Measurements from ENCODE around the gene CLOCK.

The CLOCK gene

DNA sequence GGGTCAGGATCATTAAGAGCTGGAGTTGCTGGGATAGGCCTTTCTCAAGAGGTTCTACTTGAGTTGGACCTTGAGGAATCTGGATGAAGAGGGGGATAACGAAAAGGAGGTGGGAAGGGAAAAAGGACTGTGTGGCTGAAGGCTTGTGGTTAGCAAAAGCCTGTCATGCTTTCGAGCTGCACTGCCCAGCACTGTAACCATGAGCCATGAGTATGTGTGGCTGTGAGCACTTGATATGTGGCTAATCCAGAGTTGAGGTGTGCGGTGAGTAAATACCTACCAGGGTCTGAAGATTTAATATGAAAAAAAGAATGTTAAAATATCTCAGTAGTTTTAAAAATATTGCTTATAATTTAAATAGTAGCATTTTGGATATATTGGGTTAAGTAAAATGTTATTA, 139.6 kb downstream of the CLOCK start:
- no peak for DNase-seq

DNA sequence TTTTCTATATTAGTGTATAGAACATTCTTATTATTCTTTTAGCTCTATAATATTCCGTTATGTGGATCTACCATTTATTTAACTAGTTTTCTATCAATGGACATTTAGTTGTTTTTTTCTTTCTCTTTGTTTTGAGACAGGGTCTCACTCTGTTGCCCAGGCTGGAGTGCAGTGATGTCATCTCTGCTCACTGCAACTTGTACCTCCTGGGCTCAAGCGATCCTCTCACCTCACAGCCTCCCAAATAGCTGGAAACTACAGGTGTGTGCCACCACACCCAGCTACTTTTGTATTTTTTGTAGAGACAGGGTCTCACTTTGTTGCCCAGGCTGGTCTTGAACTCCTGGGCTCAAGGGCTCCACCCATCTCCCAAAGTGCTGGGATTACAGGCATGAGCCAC, 140.2 kb downstream of the CLOCK start:
- no peak for DNase-seq

DNA sequence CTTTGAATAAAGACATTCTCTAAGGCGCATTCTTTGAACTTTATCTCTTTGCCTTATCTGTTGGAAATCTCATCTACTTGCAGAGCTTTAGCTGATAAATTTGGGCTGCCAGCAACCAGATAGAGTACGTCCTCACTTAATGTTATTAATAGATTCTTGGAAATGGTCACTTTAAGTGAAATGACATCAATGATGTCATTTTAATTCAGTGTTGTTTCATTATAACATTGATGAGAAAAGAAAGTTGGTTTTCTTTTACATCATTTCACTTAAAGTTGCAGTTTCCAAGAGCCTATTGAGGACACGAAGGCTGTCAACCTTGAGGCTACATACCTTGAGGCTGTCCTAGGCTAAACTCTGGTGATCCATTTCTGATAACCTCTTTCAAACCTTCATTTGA, 141.6 kb downstream of the CLOCK start:
- no peak for DNase-seq

DNA sequence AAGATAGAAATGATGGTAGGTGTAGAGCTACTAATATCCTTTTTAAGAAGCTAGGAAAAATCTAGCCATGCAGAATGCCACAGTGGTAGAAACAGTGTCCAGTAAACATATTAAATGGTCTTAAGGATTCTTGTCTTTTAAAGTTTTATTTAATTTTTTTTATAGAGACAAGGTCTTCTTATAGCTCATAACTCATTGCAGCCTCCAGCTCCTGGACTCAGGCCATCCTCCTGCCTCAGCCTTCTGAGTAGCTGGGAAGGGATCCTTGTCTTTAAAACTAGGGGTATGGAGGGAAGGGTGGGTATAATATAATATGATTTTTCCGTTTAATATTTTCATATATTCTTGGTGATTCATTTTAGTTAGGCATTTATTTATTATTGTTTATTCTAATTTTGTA, 147.1 kb downstream of the CLOCK start:
- DNase-seq, result no peak

DNA sequence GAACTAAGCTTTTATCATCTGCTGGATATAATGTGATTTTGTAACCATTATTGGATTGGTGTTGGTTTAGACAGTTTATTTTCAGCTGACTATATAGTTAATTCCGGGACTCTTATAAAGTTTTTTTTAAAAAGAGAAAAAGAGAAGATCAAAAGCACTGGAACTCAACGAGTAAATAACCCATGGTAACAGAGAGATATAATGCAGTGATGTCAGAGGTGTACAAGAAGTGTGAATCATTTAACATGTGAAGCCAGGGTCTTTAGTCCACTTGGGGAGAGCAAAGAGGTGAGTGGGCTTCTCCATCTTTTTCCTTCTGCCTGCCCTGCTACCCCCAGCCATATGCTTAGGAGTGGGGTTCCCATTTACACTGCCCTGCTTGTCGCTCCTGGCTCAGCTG, 147.7 kb downstream of the CLOCK start:
- no peak for DNase-seq

DNA sequence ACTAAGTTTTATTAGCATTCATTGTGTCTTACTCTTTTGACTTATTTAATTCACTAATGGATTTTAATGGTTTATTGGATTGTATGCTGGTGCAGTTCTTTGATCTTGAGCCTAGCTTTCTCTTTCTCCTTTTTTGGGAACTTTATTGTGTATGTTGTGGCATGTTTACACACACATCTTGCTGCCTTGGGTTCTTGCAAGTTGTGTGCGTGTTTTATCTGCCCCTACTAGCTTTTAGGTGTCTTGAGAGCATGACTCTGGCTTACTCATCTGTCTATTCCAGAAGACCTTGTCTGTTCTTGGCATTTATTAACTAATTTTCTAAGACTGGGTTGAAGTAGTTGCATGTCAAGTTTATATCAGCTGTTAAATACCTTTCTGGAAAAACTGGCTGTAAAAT, 148.2 kb downstream of the CLOCK start:
- no peak for DNase-seq

DNA sequence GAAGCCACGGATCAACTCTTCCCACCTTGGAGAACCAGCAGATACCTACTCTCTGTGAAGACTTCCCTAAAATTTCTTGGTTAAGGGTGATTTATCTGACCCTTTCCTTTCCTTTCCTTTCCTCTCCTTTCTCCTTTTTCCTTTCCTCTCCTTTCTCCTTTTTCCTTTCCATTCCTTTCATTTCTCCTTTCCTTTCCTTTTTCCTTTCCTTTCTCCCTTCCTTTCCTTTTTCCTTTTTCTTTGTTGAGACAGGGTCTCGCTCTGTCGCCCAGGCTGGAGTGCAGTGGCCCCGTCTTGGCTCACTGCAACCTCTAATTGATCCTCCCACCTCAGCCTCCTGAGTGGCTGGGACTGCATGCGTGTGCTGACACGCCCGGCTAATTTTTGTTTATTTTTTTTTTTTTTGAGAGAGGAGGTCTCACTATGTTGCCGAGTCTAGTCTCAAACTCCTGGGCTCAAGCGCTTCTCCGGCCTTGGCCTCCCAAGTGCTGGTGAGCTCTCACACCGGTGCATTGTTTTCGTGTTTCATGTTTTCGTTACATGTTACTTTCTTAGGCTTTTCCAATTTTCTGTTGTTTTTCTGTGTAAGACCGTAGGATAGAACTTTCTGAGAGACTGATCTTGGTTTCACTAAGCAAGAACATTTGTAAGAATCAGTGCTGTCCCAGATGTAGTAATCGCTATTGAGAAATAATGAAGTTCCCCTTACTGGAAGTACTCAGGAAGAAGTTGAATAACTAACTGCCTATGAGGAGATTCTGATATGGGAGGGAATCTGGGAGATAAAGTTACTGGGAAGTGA, 149.0 kb downstream of the CLOCK start:
- no peak for DNase-seq

DNA sequence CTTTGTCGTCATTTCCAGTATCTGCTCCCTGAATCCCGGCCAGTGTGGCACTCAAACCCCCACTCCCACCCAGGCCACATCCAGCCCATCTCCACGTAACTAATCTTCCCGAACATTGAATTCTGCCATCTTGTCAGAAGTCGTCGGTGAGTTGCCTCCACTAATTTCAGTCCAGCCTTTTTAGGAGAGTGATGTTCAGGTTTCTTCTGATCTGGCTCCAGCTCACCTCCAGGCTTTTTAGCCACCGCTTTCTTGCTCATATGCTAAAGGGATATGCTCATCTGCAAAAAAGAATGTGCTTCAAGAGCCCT, 149.6 kb downstream of the CLOCK start:
- DNase-seq, result peak in 1 of 2 experiments; percentile 22

DNA sequence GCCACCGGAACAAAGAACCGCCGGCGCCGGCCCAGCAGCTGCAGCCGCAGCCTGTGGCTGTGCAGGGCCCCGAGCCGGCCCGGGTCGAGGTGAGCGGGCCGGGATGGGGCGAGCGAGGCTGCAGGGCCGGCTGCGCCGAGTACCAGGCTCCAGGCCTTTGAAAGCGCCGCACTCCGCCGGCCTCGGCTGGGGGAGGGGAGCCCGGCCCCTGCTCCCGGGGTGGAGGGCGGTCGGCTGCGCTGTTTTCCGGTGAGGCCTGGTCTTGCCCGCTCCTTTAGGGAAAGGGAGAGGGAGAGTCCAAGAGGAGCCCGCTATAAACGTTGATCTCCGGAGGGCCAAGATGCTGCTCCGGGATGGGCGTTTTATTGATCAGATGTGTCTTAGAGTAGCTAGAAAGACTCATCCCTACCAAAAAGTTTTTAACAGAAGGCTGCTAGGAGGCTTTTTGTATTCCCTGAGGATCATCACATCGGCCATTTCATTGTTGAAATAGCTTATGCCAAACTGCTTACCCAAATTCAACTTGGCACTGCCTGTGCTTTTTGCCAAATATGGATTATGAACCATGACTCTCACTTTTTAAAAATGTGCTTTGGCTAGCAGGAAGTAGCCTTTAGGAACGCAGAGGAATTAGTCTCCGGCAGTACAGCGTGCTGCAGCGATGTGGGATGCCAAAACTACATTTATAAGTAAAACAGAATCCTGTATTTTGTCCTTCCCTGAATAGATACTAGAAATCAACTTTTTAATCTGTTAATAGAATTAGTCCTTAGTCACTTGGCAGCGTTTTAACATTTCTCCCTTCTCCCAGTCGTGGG, 150.2 kb downstream of the CLOCK start:
- DNase-seq, result peak; percentile 52 to 57

DNA sequence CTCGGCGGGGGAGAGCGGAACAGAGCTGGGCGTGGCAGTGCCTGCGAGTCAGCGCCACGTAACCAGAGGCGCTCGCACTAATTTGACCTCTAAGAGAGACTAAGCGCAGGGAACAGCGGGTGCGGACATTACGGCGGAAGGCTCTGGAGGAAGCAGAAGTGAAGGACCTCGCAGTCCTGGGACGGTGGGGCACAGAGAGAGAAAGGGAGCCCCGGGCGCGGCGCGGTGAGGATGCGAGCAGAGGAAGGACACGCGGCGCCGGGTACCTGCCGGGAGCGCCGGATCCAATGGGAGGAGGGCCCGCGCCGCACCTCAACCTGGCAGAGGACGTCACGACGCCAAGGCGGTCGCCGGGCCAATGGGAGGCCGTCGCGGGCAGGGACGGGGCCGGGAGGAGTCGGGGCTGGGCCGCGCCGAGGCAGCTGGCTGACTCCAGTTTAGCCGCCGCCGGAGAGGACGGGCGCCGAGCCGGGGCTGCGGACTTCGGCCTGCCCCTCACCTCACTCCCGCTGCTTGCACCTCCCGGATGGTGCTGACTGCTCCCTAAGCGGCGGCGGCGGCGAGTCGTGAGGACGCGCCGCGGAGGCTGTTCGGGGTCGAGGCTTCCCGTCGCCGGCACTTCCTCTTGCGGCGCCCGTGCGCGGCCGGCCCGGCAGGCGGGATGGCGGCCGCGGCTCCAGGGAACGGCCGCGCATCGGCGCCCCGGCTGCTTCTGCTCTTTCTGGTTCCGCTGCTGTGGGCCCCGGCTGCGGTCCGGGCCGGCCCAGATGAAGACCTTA, 151.0 kb downstream of the CLOCK start, which contains the start of gene TMEM165:
Gene TMEM165, plus strand, starts transcription at position 429 of the 779 bp plus-strand sequence. Its CDS starts 233 bp downstream, at position 662.
- DNase-seq, result peak; percentile 92 to 94

DNA sequence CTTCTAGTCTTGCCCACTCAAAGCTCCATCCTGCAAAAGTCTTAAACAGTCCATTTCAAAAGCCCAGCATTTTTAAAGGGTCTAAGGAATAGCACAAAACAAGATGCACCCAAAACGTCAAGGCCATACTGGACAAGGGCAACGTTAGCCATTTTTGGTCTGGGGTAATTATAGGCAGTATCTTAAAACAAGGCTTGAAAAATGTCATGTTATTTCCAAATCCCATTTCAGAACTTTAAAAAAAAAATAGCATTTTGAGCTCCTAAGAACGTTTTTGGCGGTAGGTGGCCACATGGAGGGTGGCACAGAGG, 151.5 kb downstream of the CLOCK start:
- no peak for DNase-seq

DNA sequence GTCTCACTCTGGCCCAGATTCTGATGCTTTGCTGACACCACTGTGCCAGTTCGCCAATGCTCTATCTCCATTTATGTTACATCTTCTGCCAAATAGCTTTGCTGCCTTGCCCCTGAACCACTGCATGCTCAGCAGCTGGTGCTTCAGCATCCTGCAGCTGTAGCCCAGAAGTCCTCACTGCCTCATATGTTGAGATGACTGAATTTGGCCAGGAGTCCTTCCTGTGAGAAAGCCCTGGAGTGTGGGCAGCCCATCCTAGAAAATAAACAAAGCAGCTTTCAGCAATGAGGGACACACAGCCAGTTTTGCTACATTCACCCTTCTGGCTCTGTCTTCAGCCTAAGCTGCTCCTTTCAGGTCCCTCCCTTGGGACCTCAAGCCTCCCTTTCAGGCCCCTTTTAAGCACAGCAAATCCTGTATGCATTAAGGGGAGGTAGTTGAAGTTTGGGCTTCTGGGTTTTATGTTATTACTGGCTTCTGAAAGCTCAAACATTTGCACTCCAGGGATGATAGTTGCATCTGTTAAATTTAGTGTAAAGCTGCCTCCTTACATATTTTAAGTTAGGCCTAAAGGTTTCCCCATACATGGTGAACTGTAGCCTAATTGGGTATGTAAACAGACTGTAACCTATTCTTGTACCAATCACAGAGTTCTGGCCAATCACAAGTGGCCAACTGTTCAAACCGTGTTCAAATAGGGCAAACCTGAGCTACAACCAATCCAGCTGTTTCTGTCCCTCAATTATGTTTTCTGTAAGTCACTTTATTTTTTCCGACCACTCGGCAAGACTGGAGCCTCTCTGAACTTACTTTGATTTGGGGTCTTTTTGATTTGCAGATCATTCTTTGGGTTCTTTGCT, 153.0 kb downstream of the CLOCK start:
- DNase-seq, result no peak

DNA sequence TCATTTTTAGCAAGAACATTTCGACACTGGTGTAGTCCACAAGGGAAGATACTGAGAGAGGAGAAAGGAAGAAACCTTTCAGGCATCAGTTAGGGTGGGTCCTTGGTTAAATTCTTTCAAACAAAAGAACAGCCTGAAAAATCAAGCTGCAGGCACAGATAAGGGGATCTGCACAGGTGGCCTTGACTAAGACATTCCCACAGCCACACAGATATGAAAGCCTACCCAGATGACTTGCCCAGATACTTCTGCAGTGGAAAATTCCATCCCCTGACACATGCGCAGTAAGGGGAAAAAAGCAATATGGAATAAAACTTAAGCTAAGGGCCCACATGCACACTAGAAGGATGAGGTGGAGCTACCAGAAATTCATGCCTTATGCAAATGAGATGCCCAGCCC, 159.9 kb downstream of the CLOCK start:
- DNase-seq, result no peak

DNA sequence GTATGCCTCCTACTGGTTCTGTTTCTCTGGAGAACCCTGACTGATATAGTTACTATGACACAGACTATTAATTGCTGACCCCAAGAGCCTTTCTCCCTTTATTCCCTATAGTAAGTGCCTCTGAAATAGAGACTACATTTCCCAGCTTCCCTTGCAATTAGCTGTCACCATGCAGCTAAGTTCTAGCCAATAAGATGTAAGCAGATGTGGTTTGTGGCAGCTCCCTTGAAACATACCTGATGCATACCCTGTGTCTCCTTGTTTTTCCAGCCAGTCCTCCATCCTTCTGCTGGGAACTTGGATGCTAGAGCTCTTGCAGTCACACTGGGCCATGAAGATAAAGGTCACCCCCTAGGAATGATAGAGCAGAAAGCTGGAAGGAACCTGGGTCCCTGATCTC, 160.6 kb downstream of the CLOCK start:
- no peak for DNase-seq

DNA sequence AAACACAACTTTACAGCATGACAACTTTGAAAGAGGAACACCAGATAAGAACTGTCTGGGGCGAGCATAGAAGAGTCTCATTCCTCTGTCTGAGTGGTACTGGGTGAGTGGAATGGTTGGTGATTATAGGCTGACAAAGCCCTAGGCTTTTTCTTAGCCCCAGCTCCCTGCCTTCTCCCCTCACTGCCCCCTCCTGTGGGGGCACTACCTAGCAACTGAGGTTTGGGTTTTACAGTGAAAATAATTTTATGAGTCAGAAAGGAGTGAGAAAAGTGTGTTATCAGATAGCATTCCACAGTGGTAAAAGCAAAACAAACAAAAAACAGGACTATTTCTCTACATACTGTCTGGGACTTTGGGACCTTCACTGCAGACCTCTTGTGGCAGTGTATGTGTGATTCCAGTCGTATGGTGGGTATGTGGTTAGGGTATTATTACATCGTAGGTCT, 161.5 kb downstream of the CLOCK start:
- DNase-seq, result no peak

DNA sequence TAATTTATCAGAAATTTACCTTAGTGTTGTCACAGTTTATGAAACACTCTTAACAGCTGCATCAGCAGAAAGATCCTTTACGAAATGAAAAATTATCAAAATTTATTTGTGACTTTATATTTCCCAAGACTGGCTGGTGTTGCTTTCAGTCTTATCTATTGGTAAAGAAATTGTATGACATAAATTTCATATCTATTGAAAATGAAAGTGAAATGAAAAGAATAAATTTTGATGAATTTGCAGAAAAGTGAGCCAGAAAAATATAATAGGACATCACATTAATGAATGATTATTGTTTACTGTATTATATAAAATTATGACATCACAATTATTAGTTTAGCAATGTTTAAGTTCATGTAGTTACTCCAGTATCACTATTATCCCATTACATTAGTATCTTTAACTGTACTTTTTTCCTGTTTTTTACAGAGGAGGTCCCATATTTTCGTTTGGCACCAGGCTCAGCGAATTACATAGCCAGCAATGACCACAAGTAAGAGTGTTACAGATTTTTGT, 164.2 kb downstream of the CLOCK start:
- DNase-seq, result no peak

DNA sequence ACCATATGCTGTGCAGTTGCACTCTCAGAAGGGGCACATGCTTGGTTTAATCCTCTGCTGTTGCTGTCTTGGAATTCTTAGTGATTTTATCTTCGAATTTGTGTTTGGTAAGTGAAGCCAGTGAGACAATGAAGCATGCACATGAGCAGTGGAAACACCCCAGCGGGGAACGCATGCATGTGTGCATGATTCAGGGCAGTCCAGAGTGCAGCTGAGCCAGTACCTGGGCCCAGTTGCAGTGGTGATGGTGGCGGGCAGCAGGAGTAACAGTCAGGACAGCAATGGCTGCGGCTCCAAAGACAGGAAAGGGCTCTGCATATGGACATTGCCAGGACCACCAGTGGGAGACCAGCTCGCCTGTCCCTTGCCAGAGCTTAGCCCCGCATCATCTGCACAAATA, 165.2 kb downstream of the CLOCK start:
- DNase-seq, result no peak

DNA sequence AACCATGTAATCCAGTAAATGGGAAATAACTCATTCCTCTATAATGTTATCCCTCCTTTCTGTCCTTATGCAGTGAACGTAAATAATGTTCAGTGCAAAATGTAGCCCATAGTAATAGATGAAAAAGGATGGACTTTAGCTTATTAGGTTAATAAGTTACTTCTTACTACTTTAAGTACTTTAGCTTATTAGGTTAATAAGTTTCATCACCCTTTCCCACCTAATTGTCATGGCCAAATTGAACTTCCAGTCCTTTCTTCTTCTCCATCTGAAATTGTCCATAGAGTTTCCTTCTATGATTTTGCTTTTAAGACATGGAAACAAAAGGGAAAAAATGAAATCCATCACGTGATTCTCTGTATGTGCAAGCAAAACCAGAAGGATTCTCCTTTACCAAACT, 166.1 kb downstream of the CLOCK start:
- no peak for DNase-seq

DNA sequence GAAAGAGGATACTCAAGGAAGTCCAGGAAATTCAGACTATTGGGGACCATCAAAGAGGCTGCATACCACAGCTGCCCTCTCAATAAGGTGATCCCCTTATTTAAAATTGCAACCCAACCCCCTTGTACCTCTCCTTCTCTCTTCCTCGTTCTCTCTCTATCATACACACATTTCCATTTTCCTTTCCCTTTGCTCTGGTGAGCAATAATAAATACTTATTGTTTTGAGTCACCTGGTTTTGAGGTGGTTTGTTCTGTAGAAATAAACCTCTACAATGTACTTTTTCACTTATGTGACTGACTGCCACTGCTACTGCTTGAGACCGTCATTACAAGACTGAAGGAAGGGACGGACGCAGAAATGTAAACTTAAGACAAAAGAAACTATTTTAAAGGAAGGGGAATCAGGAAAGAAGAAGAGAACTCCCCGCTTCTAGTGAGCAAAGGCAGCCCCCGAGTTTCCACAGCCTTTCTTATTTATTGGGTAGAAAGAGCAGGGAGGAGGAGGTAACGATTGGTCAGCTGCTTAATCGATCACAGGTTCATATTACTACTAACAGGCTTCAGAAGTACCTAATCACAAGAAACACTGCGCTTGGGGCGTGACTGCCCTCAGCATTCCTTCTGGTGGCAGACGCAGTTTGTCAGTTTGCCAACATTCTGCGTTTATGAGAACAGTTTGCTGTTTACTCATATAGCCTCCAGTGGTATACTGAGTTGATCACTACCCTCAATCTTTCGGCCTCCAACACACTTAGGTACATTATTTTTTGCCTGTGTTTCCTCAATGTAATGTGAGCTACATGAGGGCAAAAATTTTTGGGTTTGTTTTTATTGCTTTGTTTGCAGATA, 167.9 kb downstream of the CLOCK start:
- no peak for DNase-seq

Data from activated T-cell treated with anti-CD3 and anti-CD28 coated beads, Interleukin-2, amount 50 U/mL, for 48 hours (primary cell).